ENCODE results near the gene MATR3. TPM values are rescaled to one million over a fixed set of nuclear protein-coding genes. Genes with fewer than 3 reads are reported as not detected.

The MATR3 gene
- total RNA-seq, 1 experiment from 2014 or later: 267 TPM

DNA sequence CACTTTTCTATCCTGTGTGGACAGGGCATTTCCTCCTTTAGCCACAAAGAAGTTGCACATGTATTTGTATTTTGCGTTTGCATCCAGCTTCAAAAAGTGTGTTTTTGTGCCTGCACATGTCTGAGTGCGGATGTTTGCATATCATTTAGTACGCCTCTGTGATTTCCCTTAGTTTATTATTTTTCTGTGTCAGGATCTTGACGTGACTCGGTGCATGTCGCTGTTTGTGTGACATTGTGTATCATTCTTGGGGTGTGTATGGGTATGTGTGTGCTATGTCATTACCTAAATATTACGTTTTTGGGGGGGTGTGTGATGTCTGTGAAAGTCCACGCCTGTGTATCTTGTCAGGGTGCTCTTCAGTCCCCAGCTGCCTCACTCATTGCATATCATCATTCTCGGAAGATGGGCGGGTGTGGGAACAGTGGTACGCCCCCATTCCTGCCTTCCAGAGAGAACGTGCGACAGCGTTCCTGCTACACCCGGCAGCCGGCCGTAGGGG lies 47.7 kb downstream of the MATR3 start:
- Histone ChIP-seq H3K18ac (ENCODE audit: insufficient read length, low read depth, low read length) (no peak overlapping the region), H3K23ac (ENCODE audit: insufficient read length, low read depth, low read length) (no peak overlapping the region), H4K5ac (ENCODE audit: insufficient read length, low read depth, low read length) (no peak overlapping the region), H2AFZ (ENCODE audit: low read length) (no peak overlapping the region), H3K4me2 (ENCODE audit: insufficient read depth, insufficient read length, low read length) (peak overlapping the region; percentile 73), H3K4ac (ENCODE audit: low read depth, low read length) (no peak overlapping the region), H2BK120ac (ENCODE audit: low read depth, low read length, poor library complexity, severe bottlenecking) (no peak overlapping the region), H3K14ac (ENCODE audit: insufficient read depth, low read length) (no peak overlapping the region), H3K27ac (ENCODE audit: insufficient read length, low read depth, low read length) (no peak overlapping the region), H4K8ac (replicated peaks; ENCODE audit: insufficient read length, low read depth, low read length) (no peak overlapping the region), H2BK12ac (ENCODE audit: insufficient read length, low read depth, low read length) (no peak overlapping the region), H3K23me2 (ENCODE audit: insufficient read length, low read depth, low read length, poor library complexity, severe bottlenecking) (peaks cover 7% of the 10 kb centered on the region), H4K91ac (ENCODE audit: insufficient read length, low read depth, low read length) (no peak overlapping the region), H2BK5ac (ENCODE audit: insufficient read length, low read length) (no peak overlapping the region), H2BK20ac (ENCODE audit: low read depth, low read length, poor library complexity, severe bottlenecking) (no peak overlapping the region), H4K20me1 (ENCODE audit: control insufficient read depth, insufficient read depth, insufficient read length) (no peaks in the 10 kb centered on the region), H2AK5ac (ENCODE audit: insufficient read length, low read length) (no peak overlapping the region), H2BK15ac (ENCODE audit: low read depth, low read length) (no peak overlapping the region), H3K56ac (ENCODE audit: insufficient read length, low read depth, low read length) (no peak overlapping the region), H3K9me3 (ENCODE audit: control insufficient read depth, low read depth, low read length) (no peaks in the 10 kb centered on the region), H3T11ph (ENCODE audit: low read length) (no peak overlapping the region), H3K9ac (ENCODE audit: extremely low read depth, insufficient read length, low read length) (no peak overlapping the region), H3K79me2 (ENCODE audit: insufficient read depth, low read length) (peaks cover 32% of the 10 kb centered on the region), H3K4me1 (ENCODE audit: insufficient read depth, low read length) (no peaks in the 10 kb centered on the region; the same call in none of the 2 replicates), H3K79me1 (ENCODE audit: insufficient read depth, low read depth, low read length, poor library complexity, severe bottlenecking) (peaks cover 4% of the 10 kb centered on the region), H3K27me3 (ENCODE audit: insufficient read depth, low read length) (no peaks in the 10 kb centered on the region)
- Mint-ChIP-seq H3K36me3 (ENCODE audit: insufficient read depth in 1 of 3, low read depth in 3 of 3) (peaks cover 16 to 33% (median 29%) of the 10 kb centered on the region in 3 experiments; a peak in 6 of 7 replicates), H3K27ac (peak overlapping the region; percentile 99 to 100 (median 100); a peak in 4 of 7 replicates), H3K9me3 (no peaks in the 10 kb centered on the region; a peak in 1 of 5 replicates), H3K27me3 (ENCODE audit: low read depth) (peaks cover 3% of the 10 kb centered on the region), H3K4me3 (peak overlapping the region; percentile 95 to 99), H3K4me1 (peaks cover 18 to 24% of the 10 kb centered on the region in 2 experiments)
- TF ChIP-seq, protein P1, sequence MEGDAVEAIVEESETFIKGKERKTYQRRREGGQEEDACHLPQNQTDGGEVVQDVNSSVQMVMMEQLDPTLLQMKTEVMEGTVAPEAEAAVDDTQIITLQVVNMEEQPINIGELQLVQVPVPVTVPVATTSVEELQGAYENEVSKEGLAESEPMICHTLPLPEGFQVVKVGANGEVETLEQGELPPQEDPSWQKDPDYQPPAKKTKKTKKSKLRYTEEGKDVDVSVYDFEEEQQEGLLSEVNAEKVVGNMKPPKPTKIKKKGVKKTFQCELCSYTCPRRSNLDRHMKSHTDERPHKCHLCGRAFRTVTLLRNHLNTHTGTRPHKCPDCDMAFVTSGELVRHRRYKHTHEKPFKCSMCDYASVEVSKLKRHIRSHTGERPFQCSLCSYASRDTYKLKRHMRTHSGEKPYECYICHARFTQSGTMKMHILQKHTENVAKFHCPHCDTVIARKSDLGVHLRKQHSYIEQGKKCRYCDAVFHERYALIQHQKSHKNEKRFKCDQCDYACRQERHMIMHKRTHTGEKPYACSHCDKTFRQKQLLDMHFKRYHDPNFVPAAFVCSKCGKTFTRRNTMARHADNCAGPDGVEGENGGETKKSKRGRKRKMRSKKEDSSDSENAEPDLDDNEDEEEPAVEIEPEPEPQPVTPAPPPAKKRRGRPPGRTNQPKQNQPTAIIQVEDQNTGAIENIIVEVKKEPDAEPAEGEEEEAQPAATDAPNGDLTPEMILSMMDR (conservative IDR thresholded peaks at IDR 0.05): no peak
- no CpG with 5 or more reads among the region's 17 CpGs for WGBS (ENCODE audit: extremely low coverage, insufficient read length, low lambda C conversion rate)
- DNase-seq: no peak

Measured in H9 (cell line).